PC-3 (cell line): ENCODE results near the gene SYS1. TPM values are rescaled to one million over a fixed set of nuclear protein-coding genes. Genes with fewer than 3 reads are reported as not detected.

Source experiments
- ATAC-seq: fragments of 200-7000 bp; cut with Tn5 transposase; 2 replicates; pipeline ENCODE4 v1.9.1; 2020; ENCODE audit warnings: mild to moderate bottlenecking, moderate library complexity
- BruUV-seq: library from RNA; stranded (reverse); fragments of 400-500 nt; replicated peaks from 2 replicates; lab custom pipeline; 2021; lab: Mats Ljungman, UMichigan
- CTCF ChIA-PET: fragments of 300-600 bp; sonication (Branson Sonifier 250); formaldehyde crosslinking; loops from one replicate; lab custom pipeline; 2022; ENCODE audit warnings: antibody characterized with exemption; lab: Charles Lee
- POLR2A ChIA-PET: fragments of 300-600 bp; sonication (Branson Sonifier 250); formaldehyde crosslinking; loops from one replicate; lab custom pipeline; 2022; ENCODE audit warnings: antibody characterized with exemption; ENCODE audit not compliant: unreplicated experiment; lab: Charles Lee
- DNase-seq: peaks from one replicate; pipeline ENCODE4 v3.0.0-alpha.2; 2015
- H2AFZ ChIP-seq: fragments of 300-600 bp; sonication (generic); 2 replicates; pipeline ENCODE4 v1.6.0; 2016; ENCODE audit warnings: antibody characterized with exemption, low read length
- H3F3A ChIP-seq: fragments of 300-600 bp; sonication (generic); one replicate; pipeline ENCODE4 v1.6.0; 2017; ENCODE audit warnings: antibody characterized with exemption, low read length, control low read depth, mild to moderate bottlenecking; ENCODE audit not compliant: unreplicated experiment
- H3K27ac ChIP-seq: fragments of 300-600 bp; sonication (generic); 2 replicates; pipeline ENCODE4 v1.5.1; 2016; ENCODE audit warnings: mild to moderate bottlenecking, low read length
- H3K27me3 ChIP-seq: fragments of 300-600 bp; sonication (generic); 2 replicates; pipeline ENCODE4 v1.6.1; 2016; ENCODE audit warnings: low read length, mixed read lengths
- H3K36me3 ChIP-seq: fragments of 300-600 bp; sonication (generic); 2 replicates; pipeline ENCODE4 v1.6.1; 2016; ENCODE audit warnings: low read depth, mixed run types, low read length, mixed read lengths
- H3K4me1 ChIP-seq: fragments of 300-600 bp; sonication (generic); 2 replicates; pipeline ENCODE4 v1.5.1; 2016; ENCODE audit warnings: low read length; ENCODE audit not compliant: insufficient read depth
- H3K4me2 ChIP-seq: fragments of 300-600 bp; sonication (generic); 2 replicates; pipeline ENCODE4 v1.6.0; 2016; ENCODE audit warnings: low read length
- H3K4me3 ChIP-seq: fragments of 300-600 bp; sonication (generic); 2 replicates; pipeline ENCODE4 v1.5.1; 2016; ENCODE audit warnings: mild to moderate bottlenecking, low read length, mixed read lengths
- H3K79me2 ChIP-seq: fragments of 300-600 bp; sonication (generic); 2 replicates; pipeline ENCODE4 v1.6.1; 2017; ENCODE audit warnings: low read length, mixed read lengths
- H3K9ac ChIP-seq: fragments of 300-600 bp; sonication (generic); 2 replicates; pipeline ENCODE4 v1.6.0; 2016; ENCODE audit warnings: mild to moderate bottlenecking, low read length
- H3K9me2 ChIP-seq: fragments of 300-600 bp; sonication (generic); replicated peaks from 2 replicates; pipeline ENCODE4 v1.6.1; 2016; ENCODE audit warnings: mixed run types, low read length, mixed read lengths
- H3K9me3 ChIP-seq: fragments of 300-600 bp; sonication (generic); 2 replicates; pipeline ENCODE4 v1.6.1; 2016; ENCODE audit warnings: low read length, mixed read lengths
- H4K20me1 ChIP-seq: fragments of 300-600 bp; sonication (generic); 2 replicates; pipeline ENCODE4 v1.6.1; 2016; ENCODE audit warnings: low read length, mixed read lengths
- EZH2 ChIP-seq: fragments of 300-600 bp; sonication (generic); IDR thresholded peaks from one replicate; pipeline ENCODE4 v1.6.1; 2017; ENCODE audit warnings: antibody characterized with exemption, mild to moderate bottlenecking, low read length; ENCODE audit not compliant: unreplicated experiment
- EZH2phosphoT487 ChIP-seq: fragments of 300-600 bp; sonication (generic); IDR thresholded peaks from 2 replicates; pipeline ENCODE4 v1.6.1; 2018; ENCODE audit warnings: mild to moderate bottlenecking, antibody characterized with exemption, low read length, borderline replicate concordance
- intact Hi-C: fragments of 100-400 bp; cut with micrococcal nuclease; formaldehyde crosslinking; loops from 2 replicates; pipeline ENCODE4 v1.9.0; 2023
- total RNA-seq: library from RNA; depleted of rRNA; stranded (reverse); fragments of >200 nt; gene quantifications from 2 replicates; pipeline ENCODE4 v1.2.3, GENCODE V29; 2014
- TF ChIP-seq, protein P1 (sequence below): fragments of 300-600 bp; sonication (generic); conservative IDR thresholded peaks from 2 replicates; pipeline ENCODE4 v1.5.1; 2017; ENCODE audit warnings: antibody characterized with exemption, low read depth, mild to moderate bottlenecking, low read length

The SYS1 gene
- total RNA-seq, 1 experiment from 2014 or later = 45.2 TPM

DNA sequence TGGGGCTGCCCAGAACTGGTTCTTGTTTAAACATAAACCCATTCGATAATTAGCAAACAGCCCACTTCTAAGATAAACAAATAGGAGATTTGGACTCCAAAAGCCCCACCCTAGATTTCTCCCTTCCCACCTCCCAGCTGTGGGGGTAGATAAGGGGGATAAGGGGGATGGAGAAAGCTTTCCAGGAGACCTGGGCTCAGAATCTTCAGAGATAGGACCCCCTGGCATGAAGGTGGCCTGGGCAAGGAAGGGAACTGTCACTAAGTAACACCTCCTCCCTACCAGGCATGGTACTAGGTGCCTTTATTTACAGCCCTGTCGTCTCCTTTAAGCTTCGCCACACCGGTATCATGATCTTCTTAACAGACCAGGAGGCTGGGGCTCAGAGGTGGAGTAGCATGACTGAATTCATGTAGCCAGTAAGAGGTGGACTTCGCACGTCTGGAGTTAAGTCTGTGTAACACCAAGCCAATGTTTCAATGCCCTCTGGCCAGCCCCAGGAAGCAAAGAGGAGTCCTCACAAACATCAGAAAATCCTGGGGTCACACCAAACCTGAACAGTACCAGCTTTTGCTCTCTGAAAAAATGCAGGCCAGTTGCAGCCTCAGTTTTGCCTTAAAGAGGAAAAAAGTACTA, 19.3 kb upstream of the SYS1 start:
- H2AFZ ChIP-seq = no peak overlapping the region
- peak overlapping the region; percentile 82 for H3K9ac ChIP-seq
- BruUV-seq = TSS peak; percentile 1
- ChIA-PET POLR2A (interaction anchor here (0.7 to 1.0 kb wide), 4 partner anchors 14 to 590 kb away, joined by 3 to 4 read pairs (median 3); partner anchors contain the start of gene SYS1), CTCF (interaction anchor here (1.4 to 2.0 kb wide), 2 partner anchors 19 to 21 kb away, joined by 8 to 14 read pairs; partner anchors contain the start of gene SYS1)
- peak; percentile 0; the same call in 1 of the 2 replicates for ATAC-seq
- peaks cover 15% of the 10 kb centered on the region for H3F3A ChIP-seq
- H4K20me1 ChIP-seq = peaks cover 43% of the 10 kb centered on the region
- peaks cover 93% of the 10 kb centered on the region for H3K79me2 ChIP-seq
- peaks cover 27% of the 10 kb centered on the region for H3K36me3 ChIP-seq
- peak; percentile 71 for DNase-seq
- intact Hi-C loops = loop anchor here (1.0 to 10.0 kb wide), 2 partner anchors 7 to 431 kb away; no protein-coding TSS in a partner anchor
- TF ChIP-seq EZH2phosphoT487 (no peak), EZH2 (no peak)
- TF ChIP-seq, protein P1, sequence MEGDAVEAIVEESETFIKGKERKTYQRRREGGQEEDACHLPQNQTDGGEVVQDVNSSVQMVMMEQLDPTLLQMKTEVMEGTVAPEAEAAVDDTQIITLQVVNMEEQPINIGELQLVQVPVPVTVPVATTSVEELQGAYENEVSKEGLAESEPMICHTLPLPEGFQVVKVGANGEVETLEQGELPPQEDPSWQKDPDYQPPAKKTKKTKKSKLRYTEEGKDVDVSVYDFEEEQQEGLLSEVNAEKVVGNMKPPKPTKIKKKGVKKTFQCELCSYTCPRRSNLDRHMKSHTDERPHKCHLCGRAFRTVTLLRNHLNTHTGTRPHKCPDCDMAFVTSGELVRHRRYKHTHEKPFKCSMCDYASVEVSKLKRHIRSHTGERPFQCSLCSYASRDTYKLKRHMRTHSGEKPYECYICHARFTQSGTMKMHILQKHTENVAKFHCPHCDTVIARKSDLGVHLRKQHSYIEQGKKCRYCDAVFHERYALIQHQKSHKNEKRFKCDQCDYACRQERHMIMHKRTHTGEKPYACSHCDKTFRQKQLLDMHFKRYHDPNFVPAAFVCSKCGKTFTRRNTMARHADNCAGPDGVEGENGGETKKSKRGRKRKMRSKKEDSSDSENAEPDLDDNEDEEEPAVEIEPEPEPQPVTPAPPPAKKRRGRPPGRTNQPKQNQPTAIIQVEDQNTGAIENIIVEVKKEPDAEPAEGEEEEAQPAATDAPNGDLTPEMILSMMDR = no peak
- peak overlapping the region; percentile 98 for H3K4me2 ChIP-seq
- H3K27me3 ChIP-seq = no peaks in the 10 kb centered on the region
- H3K27ac ChIP-seq = peak overlapping the region; percentile 95
- H3K9me3 ChIP-seq = no peaks in the 10 kb centered on the region
- H3K9me2 ChIP-seq = no peaks in the 10 kb centered on the region
- peaks cover 86% of the 10 kb centered on the region for H3K4me1 ChIP-seq
- peak overlapping the region; percentile 61 for H3K4me3 ChIP-seq

- Histone ChIP-seq H3K27me3 (no peaks in the 10 kb centered on the region), H3K36me3 (peaks cover 20% of the 10 kb centered on the region), H3K4me2 (peak overlapping the region; percentile 98), H3K4me1 (peaks cover 83% of the 10 kb centered on the region), H3K79me2 (peaks cover 86% of the 10 kb centered on the region), H3K9me3 (no peaks in the 10 kb centered on the region), H3K27ac (peak overlapping the region; percentile 95), H3K9ac (peak overlapping the region; percentile 91), H2AFZ (no peak overlapping the region), H3F3A (peaks cover 15% of the 10 kb centered on the region), H3K9me2 (no peaks in the 10 kb centered on the region), H4K20me1 (peaks cover 43% of the 10 kb centered on the region), H3K4me3 (peak overlapping the region; percentile 97)
- ChIA-PET POLR2A (interaction anchor here (0.6 to 1.0 kb wide), 7 partner anchors 15 to 651 kb away, joined by 3 to 5 read pairs (median 3); partner anchors contain the start of gene SYS1), CTCF (interaction anchor here (1.4 to 2.0 kb wide), 2 partner anchors 18 to 22 kb away, joined by 8 to 14 read pairs; partner anchors contain the start of gene SYS1)
- no peak for TF ChIP-seq EZH2
- TF ChIP-seq, protein P1 = no peak
- TF ChIP-seq EZH2phosphoT487 = no peak
- peak; percentile 57 for ATAC-seq
- peak; percentile 98 for DNase-seq
- TSS peak; percentile 86 for BruUV-seq
- intact Hi-C loops = loop anchor here (1.0 to 10.0 kb wide), 2 partner anchors 8 to 430 kb away; no protein-coding TSS in a partner anchor
These were observed 18.6 kb upstream of the SYS1 start for GRCh38 chr20:45344168-45344860.
